HG03571 (cell line): ENCODE measurements around the gene PPL.

ENCODE experiments used
- ATAC-seq: cut with Tn5 transposase; IDR thresholded peaks from one replicate; pipeline ENCODE4 v1.9.1; 2021; ENCODE audit not compliant: unreplicated experiment

The PPL gene

GRCh38 chr16:4892361-4893102, 44.4 kb downstream of the PPL start:
- no peak for ATAC-seq

- no peak for ATAC-seq
Measured at GRCh38 chr16:4891886-4892216, 45.1 kb downstream of the PPL start.

GRCh38 chr16:4891097-4891885, 45.7 kb downstream of the PPL start:
- ATAC-seq = no peak

DNA sequence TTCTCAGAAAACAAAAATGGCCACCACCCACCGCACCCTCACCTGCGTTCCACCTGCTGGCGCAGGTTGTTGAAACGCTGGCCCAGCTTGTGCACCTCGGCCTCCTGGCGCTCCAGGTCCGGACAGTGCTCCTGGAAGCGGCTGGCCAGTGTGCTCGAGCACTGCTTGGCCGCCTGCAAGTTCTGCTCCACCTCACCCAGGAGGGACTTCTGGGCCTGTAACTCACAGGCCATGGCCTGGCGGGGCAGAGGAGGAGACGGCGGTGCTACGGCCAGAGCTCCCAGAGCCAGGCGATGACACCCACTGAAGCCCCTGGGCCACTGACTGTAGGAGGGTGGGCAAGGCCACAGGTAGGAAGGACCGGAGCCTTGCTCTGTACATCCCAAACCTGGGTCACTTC, 46.3 kb downstream of the PPL start:
- ATAC-seq = no peak

DNA sequence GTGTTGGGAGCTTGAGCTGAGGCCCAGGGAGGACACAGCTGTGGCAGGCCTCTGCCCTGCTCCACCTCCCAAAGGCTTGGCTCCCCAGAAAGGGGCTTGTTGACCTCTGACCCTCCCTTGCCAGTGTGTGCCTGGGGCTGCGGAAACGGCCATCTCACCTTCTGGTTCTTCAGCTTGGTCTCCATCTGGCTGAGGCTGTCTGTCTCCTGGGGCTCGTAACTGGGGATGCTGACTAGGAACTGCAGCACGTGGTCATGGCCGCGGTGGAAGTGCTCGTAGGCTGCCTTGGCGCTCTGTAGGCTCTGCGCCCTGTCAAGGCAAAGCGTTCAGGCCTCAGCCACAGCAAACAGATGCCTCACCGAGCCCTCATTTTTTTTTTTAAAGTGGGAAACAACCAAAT, 46.9 kb downstream of the PPL start:
- no peak for ATAC-seq

GRCh38 chr16:4888428-4889135, 48.4 kb downstream of the PPL start:
- no peak for ATAC-seq

DNA sequence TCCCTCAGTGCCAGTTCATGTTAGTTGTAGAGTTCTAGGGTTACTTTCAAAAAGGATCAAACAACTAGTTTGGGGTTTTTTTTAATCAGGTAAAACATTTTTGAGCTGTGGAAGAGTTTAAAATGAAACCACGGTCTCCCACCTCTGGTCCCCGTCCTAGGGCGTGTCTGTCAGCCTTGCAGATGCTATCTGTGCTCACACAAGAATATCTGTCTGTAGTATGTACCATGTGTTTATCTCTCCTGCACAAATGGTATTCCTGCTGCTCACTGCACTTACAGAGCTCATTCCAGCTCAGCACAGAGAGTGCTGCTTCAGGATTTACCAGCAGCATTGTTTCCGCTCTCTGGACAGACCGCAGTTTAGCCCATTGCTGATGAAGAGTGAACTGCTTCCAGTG, 50.8 kb downstream of the PPL start:
- ATAC-seq = no peak

GRCh38 chr16:4884972-4885874, 51.7 kb downstream of the PPL start:
- ATAC-seq = no peak

GRCh38 chr16:4884209-4884608, 52.7 kb downstream of the PPL start:
- no peak for ATAC-seq

- no peak for ATAC-seq
Measured at GRCh38 chr16:4883501-4883900, 53.4 kb downstream of the PPL start.

GRCh38 chr16:4882633-4883285, 54.2 kb downstream of the PPL start:
- ATAC-seq = no peak

DNA sequence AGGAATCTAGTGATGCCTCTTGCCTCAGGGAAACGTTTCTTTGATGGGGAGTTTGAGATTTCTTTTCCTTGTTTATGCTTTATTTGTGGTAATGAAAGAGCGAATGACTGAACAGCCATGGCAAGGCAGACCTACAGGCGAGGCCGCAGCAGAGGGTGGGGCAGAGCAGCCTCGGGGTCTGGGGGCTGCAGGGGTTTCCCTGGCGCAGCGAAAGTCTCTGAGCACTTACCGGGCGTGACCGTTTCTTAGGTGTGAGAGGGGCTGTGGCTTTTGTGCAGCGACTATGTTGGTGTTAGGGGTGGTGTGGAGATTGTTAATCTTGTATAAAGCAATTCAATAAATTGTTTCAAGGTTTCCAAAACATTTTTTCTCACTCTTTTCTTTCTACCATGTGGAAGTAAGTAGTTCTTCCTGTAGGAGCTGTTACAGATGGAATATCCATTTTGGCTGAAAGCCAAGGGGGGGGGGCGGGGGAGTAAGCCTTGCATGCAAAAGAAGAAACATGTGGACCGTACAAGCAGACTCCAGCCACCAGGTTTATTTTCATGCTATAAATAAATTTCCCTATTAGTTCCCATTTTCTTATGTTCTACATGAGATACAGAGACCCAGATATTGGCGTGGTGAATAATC, 54.8 kb downstream of the PPL start:
- ATAC-seq = no peak

- no peak for ATAC-seq
Measured at GRCh38 chr16:4880006-4880580, 56.9 kb downstream of the PPL start.

- ATAC-seq = no peak
Measured at GRCh38 chr16:4879049-4879448, 57.9 kb downstream of the PPL start.

GRCh38 chr16:4877380-4877685, 59.6 kb downstream of the PPL start:
- no peak for ATAC-seq

GRCh38 chr16:4876646-4877379, 60.1 kb downstream of the PPL start:
- ATAC-seq = no peak

GRCh38 chr16:4874666-4875065, 62.3 kb downstream of the PPL start:
- no peak for ATAC-seq

- no peak for ATAC-seq
Measured at GRCh38 chr16:4873091-4873490, 63.9 kb downstream of the PPL start.

DNA sequence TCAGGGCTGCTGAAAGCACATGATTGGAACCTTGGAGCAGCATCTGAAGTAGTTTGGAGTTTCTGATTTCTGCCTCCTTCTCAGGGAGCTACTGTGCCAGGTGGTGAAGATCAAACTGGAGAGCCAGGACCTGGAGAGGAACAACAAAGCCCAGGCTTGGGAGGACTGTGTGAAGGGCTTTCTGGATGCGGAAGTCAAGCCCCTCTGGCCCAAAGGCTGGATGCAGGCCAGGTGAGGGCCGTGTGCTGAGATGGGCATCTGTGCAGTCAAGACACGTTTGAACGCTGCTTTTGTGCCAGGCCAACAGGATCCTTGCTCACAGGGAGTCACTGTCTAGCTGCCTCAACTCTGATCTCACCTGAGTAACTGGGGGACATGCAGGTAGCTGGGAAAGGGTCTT, 65.9 kb downstream of the PPL start:
- ATAC-seq = no peak
